NCI-H748 treated with DMSO at 0.1 percent for 48 hours (cell line): ENCODE results near the gene HMG20B.

ENCODE experiments used
- DNase-seq: peaks from one replicate; lab custom pipeline; 2025; lab: John Stamatoyannopoulos, UW

The HMG20B gene

GRCh38 chr19:3607303-3608078 lies 34.7 kb downstream of the HMG20B start:
- no peak for DNase-seq

- DNase-seq = no peak
These were observed 35.4 kb downstream of the HMG20B start for GRCh38 chr19:3608079-3608641.

- no peak for DNase-seq
These were observed 36.1 kb downstream of the HMG20B start for GRCh38 chr19:3608750-3609322.

- DNase-seq = no peak
These were observed 37.3 kb downstream of the HMG20B start for GRCh38 chr19:3609779-3610719.

- no peak for DNase-seq
These were observed 38.3 kb downstream of the HMG20B start for GRCh38 chr19:3610745-3611717.

GRCh38 chr19:3611841-3612240 lies 39.1 kb downstream of the HMG20B start:
- DNase-seq = no peak

GRCh38 chr19:3612330-3612729 lies 39.6 kb downstream of the HMG20B start:
- DNase-seq = no peak

GRCh38 chr19:3612901-3613741 lies 40.4 kb downstream of the HMG20B start:
- DNase-seq = no peak

- DNase-seq = no peak
These were observed 41.3 kb downstream of the HMG20B start for GRCh38 chr19:3613818-3614661.

- no peak for DNase-seq
These were observed 42.2 kb downstream of the HMG20B start for GRCh38 chr19:3614858-3615505.

- no peak for DNase-seq
These were observed 42.9 kb downstream of the HMG20B start for GRCh38 chr19:3615524-3616135.

GRCh38 chr19:3617463-3617862 lies 44.7 kb downstream of the HMG20B start:
- DNase-seq = no peak

- DNase-seq = no peak
These were observed 45.5 kb downstream of the HMG20B start for GRCh38 chr19:3618144-3618810.

- no peak for DNase-seq
These were observed 46.3 kb downstream of the HMG20B start for GRCh38 chr19:3618811-3619630.

GRCh38 chr19:3619631-3620012 lies 46.9 kb downstream of the HMG20B start:
- DNase-seq = no peak

GRCh38 chr19:3620145-3620816 lies 47.5 kb downstream of the HMG20B start:
- no peak for DNase-seq
